ENCODE measurements around the gene HDGF.

Gene HDGF

DNA sequence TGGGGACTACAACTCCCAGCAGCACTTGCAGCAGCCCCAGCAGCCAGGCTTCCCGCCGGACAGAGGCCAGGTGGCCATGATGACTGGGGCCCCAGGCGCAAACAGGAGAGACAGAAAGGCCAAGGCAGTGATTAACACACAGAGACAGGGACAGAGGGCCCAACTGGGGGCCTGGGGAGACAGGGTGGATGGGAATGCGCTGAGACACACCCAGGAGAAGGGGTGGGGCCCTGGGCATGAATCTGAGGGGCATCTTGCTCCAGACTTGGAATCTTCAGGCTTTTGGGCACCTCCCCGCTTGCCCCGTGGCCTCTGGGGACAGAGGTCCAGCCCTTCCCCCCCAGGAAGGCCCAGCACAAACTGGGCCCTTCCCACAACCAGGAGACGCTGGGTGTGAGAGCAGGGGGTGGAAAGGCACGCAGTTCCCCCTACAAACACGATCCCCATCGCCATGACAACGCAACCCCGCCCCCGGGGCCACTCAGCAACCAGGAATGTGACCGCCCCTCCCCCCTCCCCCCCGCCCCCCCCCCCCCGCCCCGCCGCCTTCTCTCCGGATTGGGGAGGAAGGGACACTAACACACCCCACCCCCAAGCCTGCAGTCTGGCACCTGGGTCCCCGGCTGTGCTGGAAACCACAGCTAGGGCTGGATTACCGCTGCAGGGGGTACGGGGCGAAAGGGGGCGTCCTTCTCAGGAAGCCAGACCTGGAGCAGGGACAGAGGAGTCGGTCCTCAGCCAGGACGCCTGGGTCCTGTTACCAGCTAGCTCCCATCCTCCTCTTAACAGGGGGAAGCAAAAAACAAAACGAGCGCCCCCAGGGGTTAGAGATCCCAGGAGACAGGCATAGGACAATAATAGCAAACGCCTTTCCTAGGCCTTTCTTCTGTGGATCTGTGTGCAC is 4.5 kb downstream of the HDGF start:
- DNase-seq (ENCODE audit: low spot score): peak; percentile 99

DNA sequence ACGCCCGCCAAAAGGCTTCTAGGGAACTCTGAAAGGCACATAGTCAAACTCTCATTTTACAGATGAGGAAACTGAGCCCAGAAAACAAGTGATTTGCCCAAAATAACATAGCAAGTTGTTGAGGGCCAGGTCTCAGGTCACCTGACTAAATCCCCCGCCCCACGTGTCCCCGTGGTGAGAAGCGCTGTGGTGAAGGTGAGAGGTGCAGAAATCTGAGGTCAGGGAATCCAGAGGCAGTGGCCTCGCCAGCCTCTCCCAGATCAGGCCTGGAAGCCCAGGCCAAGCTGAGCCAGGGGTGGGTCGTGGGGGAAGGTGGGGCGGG is 5.1 kb downstream of the HDGF start:
- DNase-seq (ENCODE audit: low spot score): no peak

DNA sequence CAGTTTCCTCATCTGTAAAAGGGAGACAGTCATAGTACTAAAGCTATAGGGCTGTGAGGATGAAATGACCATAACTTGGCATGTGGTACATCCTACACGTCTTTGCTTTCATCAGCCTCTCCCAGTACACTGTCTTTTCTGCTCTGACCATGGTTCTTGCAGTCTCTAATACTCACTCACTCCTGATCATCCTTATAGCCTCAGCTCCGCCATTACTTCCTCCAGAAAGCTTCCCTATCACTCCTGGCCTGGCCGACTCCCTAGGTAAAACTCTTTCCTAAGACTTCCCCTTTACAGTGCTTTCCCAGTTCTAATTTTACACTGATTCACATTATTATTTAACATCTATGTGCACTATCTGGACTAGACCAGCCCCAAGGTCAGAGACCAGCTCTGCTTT is 5.6 kb downstream of the HDGF start:
- DNase-seq (ENCODE audit: low spot score): no peak

DNA sequence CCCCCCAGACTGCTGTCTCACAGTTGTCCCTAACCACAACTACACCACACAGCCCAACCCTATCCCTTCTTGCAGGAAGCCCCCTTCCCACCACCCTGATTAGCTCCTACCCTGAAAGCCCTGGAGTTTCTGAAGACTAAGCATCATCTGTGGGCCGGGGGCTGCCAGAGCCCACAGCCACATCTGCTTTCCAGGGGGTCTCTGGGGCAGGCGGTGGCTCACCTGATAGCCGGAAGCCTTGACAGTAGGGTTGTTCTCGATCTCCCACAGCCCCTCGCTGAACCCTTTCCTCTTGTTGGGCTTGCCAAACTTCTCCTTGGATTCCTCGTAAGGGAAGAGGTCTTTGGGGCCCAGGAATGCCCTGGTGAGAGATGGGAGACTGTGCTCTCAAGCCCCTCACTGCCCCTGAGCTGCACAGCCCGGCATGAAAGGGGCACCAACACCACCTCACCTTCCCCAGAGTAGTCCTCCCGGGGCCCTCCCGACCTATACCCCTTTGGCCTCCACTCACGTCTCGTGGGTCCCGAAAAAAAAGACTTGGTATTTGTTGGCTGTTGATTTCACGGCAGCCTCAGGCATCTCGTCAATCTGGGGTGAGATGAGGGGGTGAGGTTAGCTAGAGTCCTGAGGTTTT is 6.6 kb downstream of the HDGF start:
- no peak for DNase-seq (ENCODE audit: low spot score)

DNA sequence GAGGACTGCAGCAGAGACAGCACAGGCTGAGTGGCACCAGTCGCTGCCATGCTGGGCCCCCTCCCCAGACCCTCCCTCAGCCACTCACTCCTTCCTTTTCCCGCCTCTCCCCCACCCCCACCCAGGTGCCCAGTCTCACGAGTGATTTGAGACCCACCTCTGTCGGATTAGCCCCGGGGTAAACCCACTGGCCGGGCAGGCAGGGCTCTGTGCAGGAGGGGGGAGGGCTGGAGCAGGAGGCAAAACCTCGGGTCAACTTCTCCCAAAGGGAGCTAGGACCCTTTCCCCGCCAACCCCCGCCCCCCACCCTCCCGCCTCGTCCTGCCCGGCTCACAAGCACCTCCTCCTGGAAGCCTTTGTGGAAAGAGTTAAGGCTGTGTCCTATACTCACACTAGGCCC is 7.1 kb downstream of the HDGF start:
- DNase-seq (ENCODE audit: low spot score): no peak

DNA sequence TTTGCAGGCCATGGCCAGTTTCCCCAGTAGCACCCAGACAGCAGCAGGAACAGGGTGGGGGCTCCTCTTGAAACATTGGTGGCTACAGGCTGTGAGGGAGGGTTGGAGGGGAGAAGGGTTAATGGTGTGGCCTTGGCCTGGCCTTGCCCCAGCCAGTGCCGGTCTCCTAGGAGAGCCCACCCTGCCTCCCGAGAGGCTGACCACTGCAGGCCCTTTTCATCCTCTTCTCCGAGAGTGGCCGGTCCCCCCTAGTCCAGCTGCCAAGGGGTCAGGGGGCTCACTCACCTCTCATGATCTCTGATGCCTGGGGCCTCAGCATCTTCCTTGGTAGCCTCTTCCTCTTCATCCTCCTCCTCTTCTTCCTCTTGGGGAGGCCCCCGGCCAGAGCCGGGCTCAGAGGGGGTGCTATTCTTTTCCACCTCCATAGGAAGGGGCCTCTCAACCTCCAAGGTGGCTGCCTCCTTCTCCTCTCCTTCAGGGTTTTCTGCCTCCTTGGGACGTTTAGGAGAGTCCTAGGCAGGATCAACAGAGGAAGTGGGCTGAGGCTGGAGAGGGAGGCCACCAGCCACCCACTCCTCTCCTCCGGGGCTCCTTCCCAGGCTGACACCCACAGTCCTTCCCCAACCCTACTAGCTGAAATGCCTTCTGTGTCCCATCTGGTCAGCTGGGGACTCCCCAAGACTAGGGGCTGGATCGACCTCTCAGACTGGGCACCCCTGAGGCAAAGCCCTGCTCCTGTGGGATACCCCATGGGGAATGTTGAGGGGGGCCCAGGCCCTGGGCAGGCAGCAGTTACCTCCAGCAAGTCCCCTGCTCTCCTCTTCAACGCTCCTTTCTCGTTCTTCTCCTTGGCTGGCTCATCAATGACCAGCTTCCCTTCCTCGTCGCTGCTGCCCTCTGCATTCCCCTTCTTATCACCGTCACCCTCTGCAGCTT is 7.8 kb downstream of the HDGF start:
- DNase-seq (ENCODE audit: low spot score): no peak

DNA sequence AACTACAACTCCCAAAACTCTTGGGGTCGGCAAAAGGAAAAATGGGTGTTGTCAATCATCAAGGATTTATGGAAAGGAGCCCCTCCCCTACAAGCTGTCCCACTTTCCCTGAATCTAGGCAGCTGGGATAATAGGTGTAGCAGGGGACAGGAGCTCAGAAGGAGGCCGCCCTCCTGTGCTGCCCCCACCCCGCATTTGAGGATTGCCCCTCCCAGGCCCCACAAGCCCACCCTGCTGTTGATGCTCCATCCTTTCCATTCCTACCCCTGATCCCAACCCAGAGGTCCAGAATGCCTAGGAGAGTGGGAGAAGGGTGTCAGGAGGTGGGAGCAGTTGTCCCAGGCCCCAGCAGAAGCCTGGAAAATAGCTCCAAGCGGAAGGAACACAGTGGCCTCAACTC is 8.7 kb downstream of the HDGF start:
- no peak for DNase-seq (ENCODE audit: low spot score)

DNA sequence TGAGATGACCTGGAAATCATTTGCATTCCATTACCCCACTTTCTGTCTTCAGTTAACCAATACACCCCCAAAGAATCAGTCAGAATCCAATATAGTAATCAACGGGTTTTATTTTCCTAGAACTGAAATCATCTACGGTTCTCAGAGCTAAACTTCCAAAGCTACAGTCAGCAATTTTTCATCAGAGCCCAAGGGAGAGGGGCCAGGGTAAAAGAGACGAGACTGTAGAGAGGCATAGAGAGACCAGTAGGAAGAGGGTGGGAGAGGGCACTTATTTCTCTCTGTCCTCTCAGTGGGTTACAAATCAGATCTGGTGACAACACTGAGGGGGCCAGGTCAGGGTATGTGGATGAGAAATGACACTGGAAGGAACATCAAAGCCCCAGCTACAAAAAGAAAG is 9.5 kb downstream of the HDGF start:
- DNase-seq (ENCODE audit: low spot score): no peak

DNA sequence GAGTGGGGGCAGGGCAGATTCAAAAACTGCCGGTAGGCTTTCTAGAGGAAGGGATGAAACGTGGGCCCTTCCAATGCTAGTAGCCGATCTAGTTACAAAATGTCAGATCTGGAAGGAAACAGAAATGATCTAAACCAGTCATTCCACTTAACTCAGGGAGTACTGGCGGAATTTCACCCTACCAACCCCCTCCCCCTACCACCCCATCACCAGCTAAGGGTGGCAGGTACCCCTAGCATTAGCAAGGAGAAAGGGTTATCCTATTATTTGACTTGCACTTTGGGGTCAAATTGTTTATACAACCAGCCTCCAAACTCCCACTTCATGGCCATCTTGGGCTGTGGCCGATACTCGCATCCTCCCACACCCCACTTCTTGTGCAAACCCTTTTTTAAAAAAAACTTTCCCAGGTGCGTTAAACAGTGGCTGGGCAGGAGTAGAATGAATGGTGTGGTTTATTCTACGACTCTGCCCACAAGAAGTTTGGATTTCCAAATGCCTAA is 9.9 kb downstream of the HDGF start:
- no peak for DNase-seq (ENCODE audit: low spot score)

DNA sequence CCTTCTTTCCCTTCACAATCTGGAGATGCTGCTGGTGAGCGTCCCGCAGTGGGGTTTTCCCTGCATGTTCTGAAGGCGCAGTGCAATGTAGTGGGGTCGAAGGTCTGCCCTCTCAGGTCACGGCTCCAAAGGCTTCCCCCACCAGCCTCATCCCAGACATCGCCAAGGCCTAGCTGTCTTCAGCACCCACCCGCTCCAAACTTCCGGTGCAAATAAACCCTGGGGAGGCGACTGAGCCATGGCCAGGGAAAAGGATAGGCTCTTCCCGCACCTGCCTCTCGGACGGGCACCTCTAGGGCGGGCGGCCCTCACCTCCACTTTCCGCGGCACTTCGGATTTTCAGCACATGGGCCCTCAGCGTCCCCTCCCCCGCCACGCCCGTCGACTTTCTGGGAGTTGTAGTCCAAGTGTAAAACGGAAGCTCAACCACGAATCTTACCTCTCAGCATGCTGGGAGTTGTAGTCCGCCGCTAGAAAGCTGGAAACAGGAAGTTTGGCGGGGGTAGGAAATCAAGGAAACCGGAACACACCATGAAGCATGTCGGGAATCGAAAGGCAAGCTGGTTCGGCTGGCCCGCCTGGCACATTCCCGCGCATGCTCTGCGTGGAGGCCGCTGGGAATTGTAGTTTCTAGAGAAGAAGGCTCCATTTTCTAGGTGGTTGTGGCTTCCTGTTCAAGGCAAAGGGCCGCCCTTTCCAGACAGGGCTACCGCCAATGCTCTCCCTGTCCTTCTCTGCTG is 10.6 kb downstream of the HDGF start, which contains the start of gene MRPL24:
Gene MRPL24 (minus strand): TSS at position 348 of the 740 bp plus-strand sequence. CDS start 2,384 bp downstream, outside the sequence.
- DNase-seq (ENCODE audit: low spot score): peak; percentile 96

DNA sequence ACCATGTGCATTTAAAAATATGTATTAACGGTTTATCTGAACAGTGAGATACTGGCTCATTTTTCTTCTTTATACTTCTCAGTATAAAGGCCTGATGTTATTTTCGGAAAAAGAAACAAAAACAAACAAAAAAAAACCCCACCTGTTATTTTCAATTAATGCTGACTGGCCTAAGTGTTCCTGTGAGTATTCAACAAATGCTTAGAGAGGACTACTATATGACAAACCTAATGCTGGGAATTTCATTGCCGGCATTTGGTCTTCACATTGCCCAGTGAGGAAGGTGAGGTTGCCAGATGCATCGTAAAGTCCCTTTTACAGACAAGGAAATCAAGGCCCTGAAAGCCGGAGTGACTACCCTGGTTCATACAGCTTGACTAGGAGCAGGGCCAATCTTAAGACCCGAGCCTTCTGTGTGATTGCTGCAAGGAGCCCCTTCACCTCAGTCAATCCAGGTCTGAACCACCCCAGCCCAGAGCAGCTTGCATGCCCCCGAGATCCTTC is 11.2 kb downstream of the HDGF start:
- no peak for DNase-seq (ENCODE audit: low spot score)

DNA sequence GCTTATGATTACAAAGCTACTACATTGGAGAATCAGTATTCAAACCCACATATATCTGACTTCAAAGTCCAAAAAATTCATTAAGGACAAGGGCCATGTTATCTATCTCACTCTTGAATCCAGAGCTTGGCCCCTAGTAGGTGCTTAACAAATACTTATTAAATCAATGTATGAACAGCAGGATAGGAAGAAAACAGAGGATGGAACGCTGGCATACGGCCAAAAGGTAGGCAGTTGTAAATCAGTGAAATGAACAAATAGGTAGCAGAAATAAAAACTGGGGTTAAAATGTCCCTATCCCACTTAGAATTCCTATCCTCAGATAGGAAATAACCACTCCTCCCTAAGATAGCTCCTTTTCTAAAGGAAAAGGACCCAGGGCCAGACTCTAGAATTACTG is 12.6 kb downstream of the HDGF start:
- DNase-seq (ENCODE audit: low spot score): no peak

DNA sequence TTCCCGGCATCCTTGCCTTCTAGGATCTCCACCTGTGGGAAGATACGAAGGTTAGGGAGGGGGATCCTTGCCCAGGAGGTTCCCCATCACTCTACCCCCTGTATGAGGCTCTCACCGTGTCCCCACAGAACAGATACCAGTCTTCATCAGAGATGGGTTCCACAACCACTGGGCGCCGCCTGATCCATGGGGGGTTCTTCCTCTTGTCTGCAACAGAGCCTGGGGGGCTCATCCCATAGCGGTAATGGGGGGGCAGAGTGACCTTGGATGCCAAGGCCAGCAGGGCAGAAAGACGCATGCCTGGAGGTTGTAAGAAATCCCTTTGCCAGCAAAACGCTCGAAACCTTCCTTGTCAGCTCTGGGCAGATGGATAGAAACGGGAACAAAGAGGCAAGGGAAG is 13.1 kb downstream of the HDGF start:
- DNase-seq (ENCODE audit: low spot score): no peak

DNA sequence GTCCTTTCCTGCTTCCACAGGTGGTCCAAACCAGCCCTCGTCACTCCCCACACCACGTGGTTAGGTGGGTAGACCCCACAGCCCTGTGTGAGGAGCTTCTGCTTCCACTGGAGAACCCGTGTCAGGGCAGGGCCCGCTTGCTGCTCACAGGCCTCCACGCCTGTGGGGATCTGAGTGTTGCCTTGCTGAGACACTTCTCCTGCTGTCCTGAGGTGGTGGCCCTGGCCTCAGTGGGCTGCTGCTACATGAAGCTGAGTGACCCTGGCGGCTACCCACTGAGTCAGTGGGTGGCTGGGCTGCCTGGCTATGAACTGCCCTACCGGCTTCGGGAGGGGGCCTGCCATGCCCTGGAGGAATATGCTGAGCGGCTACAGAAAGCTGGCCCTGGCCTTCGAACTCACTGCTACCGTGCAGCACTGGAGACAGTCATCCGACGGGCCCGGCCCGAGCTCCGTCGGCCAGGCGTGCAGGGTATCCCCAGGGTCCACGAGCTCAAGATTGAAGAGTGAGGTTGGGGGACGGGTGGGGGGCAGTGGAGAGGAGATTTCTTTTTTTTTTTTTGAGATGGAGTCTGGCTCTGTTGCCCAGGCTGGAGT is 17.4 kb downstream of the HDGF start:
- DNase-seq (ENCODE audit: low spot score): no peak

DNA sequence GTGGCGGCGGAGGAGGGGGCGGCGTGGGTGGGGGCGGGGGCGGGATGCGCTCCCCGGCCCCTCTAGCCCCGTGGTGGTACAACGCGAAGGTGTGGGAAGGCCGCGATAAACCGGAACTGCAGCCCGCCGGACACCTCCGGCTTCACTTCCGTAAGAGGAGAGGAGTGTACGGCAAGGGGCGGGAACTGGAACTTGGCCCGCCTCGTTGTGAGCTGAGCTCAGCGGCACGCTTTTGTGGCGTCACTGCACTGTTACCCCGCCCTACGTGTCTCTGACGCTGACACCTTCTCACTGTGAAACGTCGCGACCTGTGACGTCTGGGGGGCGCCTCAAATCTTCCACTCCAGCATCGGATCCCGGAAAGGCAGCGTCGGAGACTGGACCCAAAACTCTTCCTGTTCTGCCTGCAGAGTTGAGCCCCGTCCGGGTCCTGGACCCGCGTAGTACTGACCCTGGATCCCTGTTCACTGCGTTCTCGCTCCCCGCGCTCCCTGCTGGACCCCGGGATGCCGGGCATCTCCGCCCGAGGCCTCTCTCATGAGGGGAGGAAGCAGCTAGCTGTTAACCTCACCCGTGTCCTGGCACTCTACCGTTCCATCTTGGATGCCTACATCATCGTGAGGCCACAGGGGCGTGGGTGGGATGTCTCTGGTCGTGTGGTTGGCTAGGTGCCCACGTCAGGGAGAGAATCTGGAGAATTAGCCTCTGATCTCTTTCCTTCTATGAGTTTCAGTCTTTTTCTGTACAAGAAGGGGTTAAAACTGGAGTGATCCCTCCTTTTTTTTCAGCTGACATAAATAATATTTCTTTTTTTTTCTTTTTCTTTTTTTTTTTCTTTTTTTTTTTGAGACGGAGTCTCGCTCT is 22.6 kb downstream of the HDGF start, which contains the start of gene ISG20L2:
Gene ISG20L2 (minus strand): TSS at position 168 of the 864 bp plus-strand sequence. CDS start 1,114 bp downstream, outside the sequence.
- DNase-seq (ENCODE audit: low spot score): peak; percentile 95

DNA sequence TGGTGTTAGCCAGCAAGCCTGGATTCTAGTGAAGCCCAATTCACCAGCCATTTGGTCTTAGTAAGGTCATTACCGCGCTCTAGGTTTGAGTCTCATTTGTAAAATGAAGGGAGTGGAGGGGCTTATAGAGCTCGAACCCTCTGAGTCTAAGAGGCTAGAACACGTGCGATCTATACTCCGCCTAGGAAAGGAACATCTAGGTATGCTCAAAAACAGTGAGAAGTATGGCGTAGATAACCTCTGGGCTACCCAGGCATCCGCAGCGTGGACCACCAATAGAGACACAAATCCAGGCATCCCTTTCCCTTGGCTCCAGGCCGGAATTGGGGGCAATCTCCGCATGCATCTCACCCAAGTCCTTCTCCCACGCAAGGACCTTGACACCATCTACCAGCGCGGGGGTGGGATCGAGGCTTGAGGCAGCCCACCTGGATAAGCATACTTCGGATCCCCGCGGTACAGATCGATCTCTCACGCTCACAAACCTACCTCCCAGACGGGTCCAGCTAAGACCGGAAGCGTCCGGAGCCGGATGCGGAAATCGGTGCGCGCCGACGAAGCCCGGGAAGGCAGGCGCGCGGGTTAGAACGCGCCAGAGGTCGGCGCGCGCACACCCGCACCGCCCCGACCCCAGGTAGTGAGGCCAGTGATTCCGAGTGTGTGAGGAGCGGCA is 23.4 kb downstream of the HDGF start, which contains the start of gene METTL25B:
Gene METTL25B (plus strand): TSS at position 544 of the 673 bp plus-strand sequence. CDS start 636 bp downstream, outside the sequence.
- peak; percentile 89 for DNase-seq (ENCODE audit: low spot score)

DNA sequence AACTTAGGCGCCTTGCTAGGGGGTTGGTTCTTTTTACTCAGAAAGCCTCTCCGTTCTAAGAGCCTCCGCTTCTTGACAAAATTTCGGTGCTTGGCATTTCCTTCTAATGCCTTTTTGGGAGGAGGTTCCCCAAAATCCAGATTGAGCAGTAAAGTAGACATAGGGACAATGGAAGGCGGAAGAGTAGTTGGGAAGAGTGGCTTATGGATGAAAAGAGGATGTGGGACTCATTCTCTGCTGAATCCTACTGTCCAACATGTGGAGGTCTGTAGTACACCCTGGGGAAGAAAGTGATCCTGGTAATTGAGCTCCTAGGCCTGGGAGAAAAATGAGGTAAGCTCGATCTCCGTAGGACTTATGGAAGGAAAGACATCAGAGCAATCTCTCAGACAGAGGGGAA is 24.0 kb downstream of the HDGF start:
- DNase-seq (ENCODE audit: low spot score): no peak

DNA sequence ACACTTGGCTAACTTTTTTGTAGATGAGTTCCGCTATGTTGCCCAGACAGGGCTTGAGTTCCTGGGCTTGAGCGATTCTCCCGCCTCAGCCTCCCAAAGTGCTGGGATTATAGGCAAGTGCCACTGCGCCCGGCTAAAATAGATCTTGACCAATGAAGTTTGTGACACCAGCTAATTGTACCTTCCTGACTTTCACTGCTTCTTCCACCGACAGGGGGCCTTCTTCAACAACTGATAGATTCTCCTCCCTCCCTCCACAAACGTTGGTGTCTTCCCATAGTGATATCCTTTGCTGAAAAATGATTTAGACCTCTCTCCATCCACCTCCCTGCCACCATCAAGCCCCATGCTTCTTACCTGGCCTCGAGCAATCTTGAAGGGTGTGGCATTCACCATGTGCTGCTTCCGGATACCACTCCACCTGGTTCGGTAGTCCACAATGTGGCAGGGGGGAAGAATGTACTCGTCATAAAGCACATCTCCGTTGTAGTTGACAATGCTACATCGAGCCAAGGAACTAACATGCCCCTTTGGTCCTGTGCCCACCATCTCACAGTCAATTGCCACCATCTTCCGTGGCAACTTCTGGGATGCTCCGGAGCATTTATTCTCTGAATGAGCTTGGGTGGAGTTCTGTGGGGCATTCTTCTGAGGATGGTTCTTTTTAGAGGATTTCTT is 24.8 kb downstream of the HDGF start:
- peak; percentile 77 for DNase-seq (ENCODE audit: low spot score)
